GM12865 (cell line): ENCODE data around the gene GFI1B.
"Not testable (repeated sequence)": the region's sequence is repeated elsewhere in the genome, so short reads cannot be mapped to it uniquely, and the experiment has no call there.

Experiments used
- DNase-seq: peaks from one replicate; pipeline ENCODE4 v3.0.0; 2010; ENCODE audit warnings: low read depth
- H3K4me3 ChIP-seq: 2 replicates; pipeline ENCODE4 v1.5.1; 2011; ENCODE audit warnings: mild to moderate bottlenecking, low read depth, low read length, control low read depth
- TF ChIP-seq, protein P1 (sequence below): IDR thresholded peaks from 2 replicates; pipeline ENCODE4 v1.5.1; 2011; ENCODE audit warnings: low read length, control low read depth, low read depth, inconsistent platforms; ENCODE audit not compliant: insufficient read depth; ENCODE audit errors: missing control alignments

Gene GFI1B

GRCh38 chr9:133040892-133041479 lies 62.5 kb downstream of the GFI1B start:
- not testable (repeated sequence) for H3K4me3 ChIP-seq
- TF ChIP-seq, protein P1, sequence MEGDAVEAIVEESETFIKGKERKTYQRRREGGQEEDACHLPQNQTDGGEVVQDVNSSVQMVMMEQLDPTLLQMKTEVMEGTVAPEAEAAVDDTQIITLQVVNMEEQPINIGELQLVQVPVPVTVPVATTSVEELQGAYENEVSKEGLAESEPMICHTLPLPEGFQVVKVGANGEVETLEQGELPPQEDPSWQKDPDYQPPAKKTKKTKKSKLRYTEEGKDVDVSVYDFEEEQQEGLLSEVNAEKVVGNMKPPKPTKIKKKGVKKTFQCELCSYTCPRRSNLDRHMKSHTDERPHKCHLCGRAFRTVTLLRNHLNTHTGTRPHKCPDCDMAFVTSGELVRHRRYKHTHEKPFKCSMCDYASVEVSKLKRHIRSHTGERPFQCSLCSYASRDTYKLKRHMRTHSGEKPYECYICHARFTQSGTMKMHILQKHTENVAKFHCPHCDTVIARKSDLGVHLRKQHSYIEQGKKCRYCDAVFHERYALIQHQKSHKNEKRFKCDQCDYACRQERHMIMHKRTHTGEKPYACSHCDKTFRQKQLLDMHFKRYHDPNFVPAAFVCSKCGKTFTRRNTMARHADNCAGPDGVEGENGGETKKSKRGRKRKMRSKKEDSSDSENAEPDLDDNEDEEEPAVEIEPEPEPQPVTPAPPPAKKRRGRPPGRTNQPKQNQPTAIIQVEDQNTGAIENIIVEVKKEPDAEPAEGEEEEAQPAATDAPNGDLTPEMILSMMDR: peak; percentile 51
- peak; percentile 51 for DNase-seq
